22Rv1 (cell line): ENCODE measurements around the gene CPLX3.

Experiments
- H3K27ac ChIP-seq: fragments of 450-650 bp; 2 replicates; pipeline ENCODE4 v1.5.1; 2017
- CTCF ChIP-seq: fragments of 450-650 bp; IDR thresholded peaks from 2 replicates; pipeline ENCODE4 v1.5.1; 2017; ENCODE audit warnings: mild to moderate bottlenecking
- ZFX ChIP-seq: fragments of 450-650 bp; IDR thresholded peaks from 2 replicates; pipeline ENCODE4 v1.6.1; 2017; ENCODE audit warnings: antibody characterized with exemption, borderline replicate concordance

Gene CPLX3

GRCh38 chr15:74826364-74826819 lies at the start of gene CPLX3:
Gene CPLX3, plus strand, starts transcription at chr15:74826627. Its CDS starts 77 bp downstream, at chr15:74826704.
- TF ChIP-seq ZFX = no peak
- no peak for TF ChIP-seq CTCF
- H3K27ac ChIP-seq = no peak within 1 kb of the TSS

- TF ChIP-seq CTCF = no peak
- no peak for TF ChIP-seq ZFX
- H3K27ac ChIP-seq = no peak overlapping the region
These were observed 49.3 kb upstream of the CPLX3 start for GRCh38 chr15:74776821-74777768.

GRCh38 chr15:74777769-74778598 lies 48.4 kb upstream of the CPLX3 start:
- H3K27ac ChIP-seq = no peak overlapping the region
- no peak for TF ChIP-seq ZFX
- no peak for TF ChIP-seq CTCF

GRCh38 chr15:74778599-74778970 lies 47.8 kb upstream of the CPLX3 start:
- no peak overlapping the region for H3K27ac ChIP-seq
- TF ChIP-seq CTCF = no peak
- no peak for TF ChIP-seq ZFX

- no peak overlapping the region for H3K27ac ChIP-seq
- no peak for TF ChIP-seq ZFX
- no peak for TF ChIP-seq CTCF
These were observed 47.2 kb upstream of the CPLX3 start for GRCh38 chr15:74779162-74779648.

GRCh38 chr15:74780523-74781430 lies 45.6 kb upstream of the CPLX3 start:
- TF ChIP-seq CTCF (no peak), ZFX (no peak)
- H3K27ac ChIP-seq = peak overlapping the region; percentile 79
